Measurements from ENCODE around the gene GPI. TPM values are rescaled to one million over a fixed set of nuclear protein-coding genes. Genes with fewer than 3 reads are reported as not detected.

GPI gene
- total RNA-seq, 3 donors from 2014 or later (not counting 1 experiment from before 2014, with no cell fraction given) = 98.5 to 132 (median 104) TPM

- H3K4me1 ChIP-seq (ENCODE audit: control insufficient read depth, insufficient read depth, low read length) = peaks cover 14% of the 10 kb centered on the region
- 94% methylated on average over 8 of the region's 10 CpGs for WGBS (ENCODE audit: insufficient coverage)
- TF ChIP-seq CTCF (IDR thresholded peaks at IDR 0.05) = no peak
- Mint-ChIP-seq H3K36me3 (peaks cover 11% of the 10 kb centered on the region), H3K9me3 (no peaks in the 10 kb centered on the region), H3K27ac (no peak overlapping the region), H3K4me3 (no peak overlapping the region), H3K4me1 (peaks cover 10 to 11% of the 10 kb centered on the region in 2 donors), H3K27me3 (ENCODE audit: low read depth in 2 of 2) (no peaks in the 10 kb centered on the region)
- H3K36me3 ChIP-seq (ENCODE audit: control insufficient read depth, insufficient read depth, low read length) = peaks cover 10% of the 10 kb centered on the region
- no peaks in the 10 kb centered on the region for H3K27me3 ChIP-seq (ENCODE audit: control insufficient read depth, insufficient read depth, low read length)
- no peak overlapping the region for H3K4me3 ChIP-seq (ENCODE audit: low read length)
- no peak overlapping the region for H3K27ac ChIP-seq (ENCODE audit: low read length)
- DNase-seq (no peak), ATAC-seq (no peak)
- no peaks in the 10 kb centered on the region for H3K9me3 ChIP-seq (ENCODE audit: control insufficient read depth, insufficient read depth, low read length)
- intact Hi-C loops (cut with micrococcal nuclease) = no loop called here
These were observed 44.5 kb downstream of the GPI start for GRCh38 chr19:34409189-34410164.

GRCh38 chr19:34411216-34411615 lies 46.2 kb downstream of the GPI start:
- Histone ChIP-seq H3K9me3 (ENCODE audit: control insufficient read depth, insufficient read depth, low read length) (no peaks in the 10 kb centered on the region), H3K4me3 (ENCODE audit: low read length) (no peak overlapping the region), H3K36me3 (ENCODE audit: control insufficient read depth, insufficient read depth, low read length) (peaks cover 26% of the 10 kb centered on the region), H3K4me1 (ENCODE audit: control insufficient read depth, insufficient read depth, low read length) (peaks cover 4% of the 10 kb centered on the region), H3K27ac (ENCODE audit: low read length) (no peak overlapping the region), H3K27me3 (ENCODE audit: control insufficient read depth, insufficient read depth, low read length) (no peaks in the 10 kb centered on the region)
- intact Hi-C loops (cut with micrococcal nuclease) = no loop called here
- DNase-seq = no peak
- Mint-ChIP-seq H3K27ac (no peak overlapping the region), H3K27me3 (ENCODE audit: low read depth in 2 of 2) (no peaks in the 10 kb centered on the region), H3K4me3 (no peak overlapping the region), H3K36me3 (peaks cover 11% of the 10 kb centered on the region), H3K4me1 (peaks cover 5 to 11% of the 10 kb centered on the region in 2 donors), H3K9me3 (no peaks in the 10 kb centered on the region)
- no peak for TF ChIP-seq CTCF (IDR thresholded peaks at IDR 0.05)
- ATAC-seq = no peak
- 97% methylated on average over 13 of the region's 13 CpGs for WGBS (ENCODE audit: insufficient coverage)

- intact Hi-C loops (cut with micrococcal nuclease) = no loop called here
- H3K27ac Mint-ChIP-seq = no peak overlapping the region
- Histone ChIP-seq H3K27me3 (ENCODE audit: control insufficient read depth, insufficient read depth, low read length) (no peaks in the 10 kb centered on the region), H3K27ac (ENCODE audit: low read length) (no peak overlapping the region), H3K4me3 (ENCODE audit: low read length) (no peak overlapping the region), H3K9me3 (ENCODE audit: control insufficient read depth, insufficient read depth, low read length) (no peaks in the 10 kb centered on the region), H3K36me3 (ENCODE audit: control insufficient read depth, insufficient read depth, low read length) (peaks cover 27% of the 10 kb centered on the region), H3K4me1 (ENCODE audit: control insufficient read depth, insufficient read depth, low read length) (no peaks in the 10 kb centered on the region)
- H3K4me1 Mint-ChIP-seq = no peaks in the 10 kb centered on the region
- no peaks in the 10 kb centered on the region for H3K27me3 Mint-ChIP-seq (ENCODE audit: low read depth in 2 of 2)
- no peak overlapping the region for H3K4me3 Mint-ChIP-seq
- 98% methylated on average over 7 of the region's 7 CpGs for WGBS (ENCODE audit: insufficient coverage)
- DNase-seq (no peak), ATAC-seq (no peak)
- TF ChIP-seq CTCF (IDR thresholded peaks at IDR 0.05) = no peak
- no peaks in the 10 kb centered on the region for H3K36me3 Mint-ChIP-seq
- H3K9me3 Mint-ChIP-seq = no peaks in the 10 kb centered on the region
These were observed 51.1 kb downstream of the GPI start for GRCh38 chr19:34416021-34416545.

Data from natural killer cell (primary cell).